ENCODE results near the gene HAUS3. TPM values are rescaled to one million over a fixed set of nuclear protein-coding genes. Genes with fewer than 3 reads are reported as not detected.

The HAUS3 gene
- total and polyA plus RNA-seq, 10 of the 15 experiments (the other 5 are each of a cell fraction or from before 2014, with no cell fraction given) = 4.2 to 23.9 (median 12.3) TPM

DNA sequence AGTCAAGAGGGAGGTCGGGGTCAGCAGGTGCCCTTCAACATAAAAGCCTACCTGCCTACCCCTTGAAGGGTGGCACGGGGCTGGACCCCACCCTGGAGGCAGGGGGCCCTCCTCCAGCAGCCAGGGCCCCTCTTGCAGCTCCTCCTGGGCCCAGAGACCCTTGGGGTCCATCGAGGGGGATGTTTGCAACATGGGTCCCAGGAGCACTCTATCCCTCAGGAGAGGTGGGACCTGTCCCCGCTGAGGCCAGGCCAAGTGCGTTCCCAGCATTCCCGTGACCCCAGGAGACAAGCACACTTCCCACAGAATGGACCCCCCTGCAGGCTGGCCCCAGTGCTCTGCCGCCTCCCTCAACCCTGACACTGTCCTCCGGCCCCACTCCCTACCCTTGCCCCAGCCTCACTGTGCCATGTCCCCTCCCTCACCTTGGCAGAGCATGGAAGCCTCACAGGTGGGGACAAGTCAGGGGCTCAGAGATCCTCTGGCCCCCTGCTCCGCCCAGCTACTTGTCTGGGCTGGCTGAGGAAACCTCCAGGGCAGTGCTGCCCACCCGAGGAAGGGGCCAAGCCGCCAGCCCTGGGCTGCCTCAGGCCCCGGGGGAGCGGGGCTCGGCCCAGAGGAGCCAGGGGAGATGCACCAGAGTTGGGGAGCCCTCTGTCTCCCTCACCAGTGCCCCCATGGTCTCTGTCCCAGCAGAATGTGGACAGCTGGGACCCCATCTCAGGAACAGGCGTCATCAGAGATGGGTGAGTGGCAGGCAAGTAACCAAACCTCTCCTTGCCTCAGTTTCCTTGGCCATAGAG lies 17.8 kb upstream of the HAUS3 start (continued):
- no peak for TF ChIP-seq PRDM15 (CRISPR knock-in tag; IDR thresholded peaks at IDR 0.05)
- TF ChIP-seq NRF1 (conservative IDR thresholded peaks at IDR 0.05; ENCODE audit: low read depth, low read length) = no peak
- no peak for TF ChIP-seq PBX3 (IDR thresholded peaks at IDR 0.05; ENCODE audit: insufficient replicate concordance, low read depth, low read length)
- TF ChIP-seq RELA (IDR thresholded peaks at IDR 0.05; ENCODE audit: borderline replicate concordance, partially characterized antibody) = no peak
- TF ChIP-seq GABPA (IDR thresholded peaks at IDR 0.05; ENCODE audit: low read depth) = no peak
- TF ChIP-seq PAX8 (IDR thresholded peaks at IDR 0.05) = no peak

Measured in GM12878 (cell line).